B cell (primary cell): ENCODE results near the gene FREM3.

Experiments
- EZH2 ChIP-seq: IDR thresholded peaks from 2 replicates; pipeline ENCODE4 v1.6.1; 2012; ENCODE audit warnings: borderline replicate concordance, low read depth, mild to moderate bottlenecking, moderate library complexity, low read length; ENCODE audit not compliant: insufficient read depth, poor library complexity, severe bottlenecking
- TF ChIP-seq, protein P1 (sequence below): fragments of 200-600 bp; IDR thresholded peaks from one replicate; pipeline ENCODE4 v1.8.0; 2022; ENCODE audit warnings: antibody characterized with exemption, mild to moderate bottlenecking

DNA sequence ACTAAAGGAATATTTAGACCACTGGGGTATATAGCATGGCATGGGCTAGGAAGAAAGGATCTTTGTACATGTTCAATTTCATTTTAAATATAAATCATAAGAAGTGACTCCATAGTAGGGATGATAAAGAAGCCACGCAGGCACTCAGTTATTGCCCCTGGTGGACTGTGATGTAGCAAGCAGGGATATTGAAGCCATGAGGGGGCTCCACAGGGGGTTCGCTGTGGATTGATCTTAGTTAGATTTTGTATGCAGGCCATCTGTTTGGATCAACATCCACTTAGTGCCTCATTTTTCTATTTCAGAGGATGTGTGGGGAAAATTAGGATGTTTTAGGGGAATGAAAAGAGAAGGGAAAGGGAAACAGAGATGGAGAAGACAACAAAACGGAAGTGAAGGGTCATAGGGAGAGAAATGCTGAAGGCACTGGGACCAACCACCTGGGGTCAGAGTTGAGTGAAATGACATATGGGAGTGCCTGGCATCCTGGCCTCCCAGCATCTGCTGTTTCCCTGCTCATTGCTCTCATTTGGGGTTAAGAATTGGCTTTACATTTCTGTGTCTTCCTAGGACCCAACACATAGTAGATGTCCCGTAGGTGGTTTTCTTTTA lies 11.2 kb upstream of the FREM3 start:
- TF ChIP-seq, protein P1, sequence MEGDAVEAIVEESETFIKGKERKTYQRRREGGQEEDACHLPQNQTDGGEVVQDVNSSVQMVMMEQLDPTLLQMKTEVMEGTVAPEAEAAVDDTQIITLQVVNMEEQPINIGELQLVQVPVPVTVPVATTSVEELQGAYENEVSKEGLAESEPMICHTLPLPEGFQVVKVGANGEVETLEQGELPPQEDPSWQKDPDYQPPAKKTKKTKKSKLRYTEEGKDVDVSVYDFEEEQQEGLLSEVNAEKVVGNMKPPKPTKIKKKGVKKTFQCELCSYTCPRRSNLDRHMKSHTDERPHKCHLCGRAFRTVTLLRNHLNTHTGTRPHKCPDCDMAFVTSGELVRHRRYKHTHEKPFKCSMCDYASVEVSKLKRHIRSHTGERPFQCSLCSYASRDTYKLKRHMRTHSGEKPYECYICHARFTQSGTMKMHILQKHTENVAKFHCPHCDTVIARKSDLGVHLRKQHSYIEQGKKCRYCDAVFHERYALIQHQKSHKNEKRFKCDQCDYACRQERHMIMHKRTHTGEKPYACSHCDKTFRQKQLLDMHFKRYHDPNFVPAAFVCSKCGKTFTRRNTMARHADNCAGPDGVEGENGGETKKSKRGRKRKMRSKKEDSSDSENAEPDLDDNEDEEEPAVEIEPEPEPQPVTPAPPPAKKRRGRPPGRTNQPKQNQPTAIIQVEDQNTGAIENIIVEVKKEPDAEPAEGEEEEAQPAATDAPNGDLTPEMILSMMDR = no peak
- no peak for TF ChIP-seq EZH2
